HG02970 (cell line): ENCODE measurements around the gene SINHCAF.
"Not testable (repeated sequence)": the region's sequence is repeated elsewhere in the genome, so short reads cannot be mapped to it uniquely, and the experiment has no call there.

Experiments
- ATAC-seq: cut with Tn5 transposase; IDR thresholded peaks from one replicate; pipeline ENCODE4 v1.9.1; 2021; ENCODE audit warnings: mild to moderate bottlenecking, moderate library complexity, moderate number of reproducible peaks; ENCODE audit not compliant: unreplicated experiment, low FRiP score

Gene SINHCAF

DNA sequence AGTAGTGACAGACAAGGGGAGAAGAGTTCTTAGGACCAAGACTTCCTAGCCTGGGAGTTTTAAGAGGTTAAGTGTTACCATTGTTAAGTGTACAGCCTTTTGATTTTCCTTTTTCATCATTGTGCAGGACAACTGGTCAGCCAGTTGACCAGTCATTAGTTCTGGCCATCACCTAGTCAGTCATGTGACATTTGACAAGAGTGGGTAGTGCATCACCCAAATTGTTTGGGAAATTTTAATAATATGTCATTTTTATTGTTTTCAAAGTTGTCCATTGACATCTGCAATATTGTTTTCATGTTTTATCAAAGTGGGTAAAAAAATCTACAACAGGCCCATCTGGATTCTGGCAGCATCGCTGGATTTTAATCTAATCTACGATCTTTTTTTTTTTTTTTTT is 15.5 kb downstream of the SINHCAF start:
- ATAC-seq = no peak

DNA sequence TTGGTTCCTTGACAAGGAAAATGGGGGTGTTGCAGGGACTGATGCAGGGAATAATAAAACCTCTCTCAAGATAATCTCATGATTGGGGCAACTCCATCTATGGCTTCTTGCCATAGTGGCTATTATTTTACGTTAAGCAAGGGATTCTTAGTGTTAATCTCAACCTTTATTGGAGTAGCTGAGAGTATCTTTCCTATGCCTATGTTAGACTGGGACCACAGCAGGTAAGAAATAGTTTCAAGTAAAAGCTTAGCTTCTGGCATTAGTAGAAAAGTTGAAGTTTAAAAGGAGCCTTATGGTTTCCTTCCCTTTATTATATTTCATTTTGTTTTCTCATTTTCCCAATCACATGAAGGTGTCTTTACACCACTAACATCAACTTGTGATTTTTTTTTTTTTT is 16.7 kb downstream of the SINHCAF start:
- no peak for ATAC-seq

- ATAC-seq = no peak
Observed at GRCh38 chr12:31308116-31308515, 17.8 kb downstream of the SINHCAF start.

- ATAC-seq = no peak
Observed at GRCh38 chr12:31306866-31307265, 19.1 kb downstream of the SINHCAF start.

GRCh38 chr12:31303466-31303865 is 22.5 kb downstream of the SINHCAF start:
- no peak for ATAC-seq

- no peak for ATAC-seq
Observed at GRCh38 chr12:31301311-31301710, 24.6 kb downstream of the SINHCAF start.

DNA sequence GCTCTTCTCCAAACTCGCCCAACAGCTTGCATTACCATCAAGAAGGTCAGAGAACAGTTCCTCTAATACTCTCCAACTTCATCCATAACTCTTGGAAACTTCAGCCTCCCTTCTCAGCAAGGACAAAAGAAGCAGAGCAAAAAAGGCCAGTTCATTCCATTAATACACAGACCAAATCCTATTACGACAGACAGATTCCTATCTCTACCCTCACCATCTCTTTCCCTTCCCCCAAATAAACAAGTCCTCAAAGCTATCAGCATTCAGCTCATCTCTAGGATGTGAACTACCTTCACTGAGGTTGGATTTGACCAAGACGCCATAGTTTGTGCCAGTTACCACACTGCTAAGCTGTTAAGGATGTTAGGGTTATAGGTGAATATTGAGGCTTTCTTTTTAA is 25.2 kb downstream of the SINHCAF start:
- ATAC-seq = no peak

DNA sequence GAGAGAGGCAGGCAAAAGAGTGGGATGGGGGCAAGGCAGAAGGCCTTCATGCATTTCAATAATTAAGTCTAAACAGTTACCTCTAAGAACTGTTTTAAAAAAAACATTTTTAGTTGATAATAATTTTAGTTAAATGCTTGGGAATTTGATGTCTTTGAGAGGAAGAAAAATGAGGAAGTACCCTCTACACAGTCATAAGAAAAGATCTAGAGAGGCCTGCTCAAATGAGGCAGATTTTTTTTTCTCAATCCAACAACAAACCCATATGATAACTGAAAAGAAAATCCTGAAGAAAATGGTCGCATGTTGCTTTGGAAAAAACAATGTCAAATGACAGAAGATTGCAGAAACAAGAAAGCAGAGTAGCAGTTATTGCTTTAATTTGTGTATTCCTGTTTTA is 25.6 kb downstream of the SINHCAF start:
- no peak for ATAC-seq

GRCh38 chr12:31298922-31299321 is 27.0 kb downstream of the SINHCAF start:
- no peak for ATAC-seq

DNA sequence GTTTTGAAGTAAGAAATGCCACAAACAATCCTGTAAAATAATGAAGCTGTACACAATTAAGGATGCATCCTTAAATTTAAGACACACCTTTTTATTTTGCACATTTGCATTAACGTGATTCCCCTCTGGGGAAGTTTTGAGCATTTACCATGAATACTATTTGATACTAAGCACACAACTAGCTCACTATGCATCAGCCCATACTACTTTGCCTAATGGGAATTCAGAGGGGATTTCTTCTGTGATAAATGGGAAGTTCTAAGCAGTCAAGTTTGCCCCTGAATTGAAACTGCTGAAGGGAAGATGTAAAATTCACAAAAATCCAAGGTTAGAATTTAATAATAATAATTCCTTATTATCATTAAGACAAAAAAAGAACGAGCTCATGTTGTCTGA is 27.4 kb downstream of the SINHCAF start:
- no peak for ATAC-seq

GRCh38 chr12:31297572-31298514 is 28.1 kb downstream of the SINHCAF start:
- no peak for ATAC-seq

GRCh38 chr12:31289441-31289840 is 36.5 kb downstream of the SINHCAF start:
- no peak for ATAC-seq

- no peak for ATAC-seq
Observed at GRCh38 chr12:31288381-31288780, 37.6 kb downstream of the SINHCAF start.

DNA sequence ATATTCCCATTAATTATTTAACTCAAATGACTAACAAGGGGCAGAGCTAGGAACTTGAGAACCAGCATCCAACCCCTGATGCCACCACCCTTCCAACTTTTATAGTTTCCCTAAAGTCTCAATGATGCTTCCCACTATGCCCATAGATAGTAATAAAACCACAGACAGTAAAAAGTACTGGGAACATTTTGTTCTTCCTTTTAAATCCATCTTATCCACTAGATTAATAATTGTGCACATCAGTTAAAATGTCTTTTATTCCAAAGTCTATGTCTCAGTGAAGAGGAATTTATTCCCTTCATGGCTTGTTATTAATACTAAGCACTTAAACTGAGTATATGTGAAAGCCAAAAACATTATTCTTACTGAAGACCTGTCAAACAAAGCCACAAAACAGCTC is 45.8 kb downstream of the SINHCAF start:
- no peak for ATAC-seq

GRCh38 chr12:31279390-31279924 is 46.5 kb downstream of the SINHCAF start:
- ATAC-seq = no peak

GRCh38 chr12:31278832-31279231 is 47.1 kb downstream of the SINHCAF start:
- ATAC-seq = no peak

DNA sequence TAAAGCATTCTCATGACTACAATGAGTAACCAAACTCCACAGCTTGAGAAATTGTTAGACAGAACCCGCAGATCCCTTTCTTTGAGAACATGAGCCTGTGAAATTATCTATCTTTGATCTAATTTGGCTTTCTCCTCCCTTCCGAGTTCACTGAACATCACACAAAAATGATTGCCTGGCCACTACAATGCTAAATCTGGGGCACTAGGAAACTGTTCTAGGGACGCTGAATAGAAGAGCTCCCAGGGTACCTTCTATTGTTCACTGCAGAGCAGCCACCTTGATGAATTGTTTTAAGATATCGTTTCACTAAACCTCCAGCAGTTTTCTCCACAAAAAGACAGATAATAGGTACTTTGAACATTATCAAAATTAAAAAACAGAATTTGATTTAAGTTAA is 47.5 kb downstream of the SINHCAF start:
- no peak for ATAC-seq

DNA sequence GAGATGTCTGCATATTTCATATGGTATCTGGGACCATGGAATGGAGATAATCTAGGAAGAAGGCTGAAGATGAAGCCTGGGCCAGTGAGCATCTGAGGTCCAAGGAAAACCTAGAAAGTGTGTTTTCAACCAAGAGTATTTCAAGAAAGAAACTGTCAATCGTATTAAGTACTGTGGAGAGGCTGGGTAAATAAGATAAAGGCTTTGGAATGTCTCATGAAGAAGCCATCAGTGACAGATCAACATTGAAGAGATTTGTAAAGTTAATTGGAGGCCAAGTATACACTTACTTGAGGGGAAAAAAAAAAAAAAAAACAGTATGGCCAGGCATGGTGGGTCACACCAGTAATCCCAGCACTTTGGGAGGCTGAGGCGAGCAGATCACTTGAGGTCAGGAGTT is 48.9 kb downstream of the SINHCAF start:
- ATAC-seq = no peak

GRCh38 chr12:31275491-31275890 is 50.5 kb downstream of the SINHCAF start:
- no peak for ATAC-seq

- ATAC-seq = no peak
Observed at GRCh38 chr12:31274520-31275300, 51.2 kb downstream of the SINHCAF start.

DNA sequence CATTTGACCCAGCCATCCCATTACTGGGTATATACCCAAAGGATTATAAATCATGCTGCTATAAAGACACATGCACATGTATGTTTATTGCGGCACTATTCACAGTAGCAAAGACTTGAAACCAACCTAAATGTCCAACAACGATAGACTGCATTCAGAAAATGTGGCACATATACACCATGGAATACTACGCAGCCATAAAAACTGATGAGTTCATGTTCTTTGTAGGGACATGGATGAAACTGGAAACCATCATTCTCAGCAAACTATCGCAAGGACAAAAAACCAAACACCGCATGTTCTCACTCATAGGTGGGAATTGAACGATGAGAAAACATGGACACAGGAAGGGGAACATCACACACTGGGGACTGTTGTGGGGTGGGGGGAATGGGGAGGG is 52.2 kb downstream of the SINHCAF start:
- not testable (repeated sequence) for ATAC-seq
